Dedifferentiated amniotic fluid mesenchymal stem cell (primary cell): ENCODE measurements around the gene LCLAT1.
"Not testable (repeated sequence)": the region's sequence is repeated elsewhere in the genome, so short reads cannot be mapped to it uniquely, and the experiment has no call there.

Experiments
- DNase-seq: peaks from one replicate; pipeline ENCODE4 v3.0.0-alpha.2; 2016; ENCODE audit errors: extremely low spot score

Gene LCLAT1

DNA sequence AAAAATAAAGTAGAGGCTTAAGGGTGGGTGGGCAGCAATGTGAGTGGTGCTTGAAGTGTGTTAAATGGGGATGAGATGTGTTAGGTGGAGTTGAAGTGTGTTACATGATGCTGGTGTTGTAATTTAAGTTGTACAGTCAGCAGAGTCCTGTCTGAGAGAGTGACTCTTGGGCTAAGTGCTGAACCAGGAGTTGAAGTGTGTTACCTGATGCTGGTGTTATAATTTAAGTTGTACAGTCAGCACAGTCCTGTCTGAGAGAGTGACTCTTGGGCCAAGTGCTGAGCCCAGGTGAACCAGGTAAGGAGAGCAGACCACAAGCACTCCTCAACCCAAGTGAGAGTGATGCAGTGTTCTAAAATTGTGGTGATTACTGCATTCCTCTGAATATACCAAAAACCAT, 40.6 kb downstream of the LCLAT1 start:
- DNase-seq = no peak

DNA sequence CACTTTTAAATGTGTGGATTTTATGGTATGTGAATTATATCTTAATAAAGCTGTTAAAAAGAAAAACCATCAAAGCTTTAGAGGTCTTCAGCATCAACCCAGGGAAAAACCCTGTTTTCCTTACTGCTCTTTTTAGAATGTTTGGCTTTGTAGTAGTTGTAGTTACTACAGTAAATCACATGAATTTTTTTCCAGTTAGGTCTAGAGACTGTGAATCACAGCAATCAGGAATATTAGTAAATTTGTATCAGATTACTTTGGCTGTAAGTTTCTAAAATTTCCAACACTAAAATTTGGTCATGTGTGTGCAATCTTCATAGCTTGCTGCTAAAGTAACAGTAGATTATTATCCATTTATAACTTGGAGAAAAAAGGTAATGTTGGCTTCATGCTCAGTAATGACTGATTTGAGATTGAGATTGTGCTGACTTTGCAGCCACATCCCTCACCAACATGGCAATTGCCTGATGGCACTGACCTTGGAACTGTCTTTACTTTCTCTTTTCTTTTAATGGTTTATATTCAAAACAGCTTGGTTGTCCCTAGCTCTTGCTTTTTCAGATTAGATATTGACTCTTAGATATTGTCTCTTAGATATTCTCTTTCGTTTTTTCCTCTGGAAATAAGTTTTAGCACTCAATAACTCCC, 41.1 kb downstream of the LCLAT1 start:
- DNase-seq = no peak

DNA sequence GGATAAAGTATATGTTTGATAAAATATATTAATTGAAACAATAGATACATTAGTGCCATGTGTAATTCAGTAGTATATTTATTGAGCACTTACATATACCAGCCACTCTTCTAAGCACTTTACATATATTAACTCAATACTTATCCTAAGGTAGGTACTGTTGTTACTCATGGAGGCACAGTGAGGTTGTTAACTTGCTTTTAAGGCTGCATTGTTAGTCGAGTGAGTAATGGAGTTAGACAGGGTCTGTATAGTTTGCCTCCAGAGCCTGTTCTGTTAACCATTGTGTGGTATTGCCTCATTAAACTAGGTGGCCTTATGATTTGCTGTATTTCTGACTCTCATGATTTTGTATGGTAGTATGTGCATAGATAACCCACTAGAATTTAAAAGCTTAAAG, 44.2 kb downstream of the LCLAT1 start:
- no peak for DNase-seq

DNA sequence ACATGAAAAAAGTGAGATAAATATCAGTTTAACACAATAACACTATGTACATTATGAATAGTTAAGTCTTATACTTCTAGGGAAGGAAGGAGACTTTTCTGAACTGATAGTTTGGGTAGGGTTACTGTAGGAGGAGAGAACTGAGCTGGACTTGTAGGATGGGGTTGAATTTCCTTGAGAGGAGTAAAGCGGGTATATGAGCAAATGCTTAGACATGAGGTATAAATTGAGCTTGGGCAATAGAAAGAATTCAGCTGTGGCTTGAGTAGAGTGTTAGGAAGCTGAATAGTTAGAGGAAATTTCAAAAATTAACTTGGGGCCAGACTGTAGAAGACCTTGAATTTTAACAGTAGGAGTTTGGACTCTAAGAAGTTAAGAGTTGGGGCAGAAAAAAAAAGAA, 45.1 kb downstream of the LCLAT1 start:
- DNase-seq = no peak

DNA sequence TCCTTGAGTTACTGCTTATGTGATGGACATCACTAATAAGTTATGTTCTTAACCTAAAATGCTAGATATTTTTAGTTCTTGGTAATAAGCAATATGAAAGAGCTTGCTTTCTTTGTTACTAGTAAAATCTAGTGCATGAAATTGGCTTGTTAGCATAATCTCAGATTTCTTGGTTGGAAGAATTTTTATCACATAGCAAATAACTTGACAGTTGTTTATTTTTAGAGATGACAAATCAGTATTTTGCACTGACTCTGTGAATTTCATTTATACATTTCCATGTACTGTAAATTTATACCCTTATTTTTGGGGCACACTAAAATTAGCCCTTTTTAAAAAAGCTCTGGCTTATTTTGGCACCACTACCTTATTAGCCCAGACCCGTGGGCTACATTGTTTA, 45.6 kb downstream of the LCLAT1 start:
- peak; percentile 44 for DNase-seq

DNA sequence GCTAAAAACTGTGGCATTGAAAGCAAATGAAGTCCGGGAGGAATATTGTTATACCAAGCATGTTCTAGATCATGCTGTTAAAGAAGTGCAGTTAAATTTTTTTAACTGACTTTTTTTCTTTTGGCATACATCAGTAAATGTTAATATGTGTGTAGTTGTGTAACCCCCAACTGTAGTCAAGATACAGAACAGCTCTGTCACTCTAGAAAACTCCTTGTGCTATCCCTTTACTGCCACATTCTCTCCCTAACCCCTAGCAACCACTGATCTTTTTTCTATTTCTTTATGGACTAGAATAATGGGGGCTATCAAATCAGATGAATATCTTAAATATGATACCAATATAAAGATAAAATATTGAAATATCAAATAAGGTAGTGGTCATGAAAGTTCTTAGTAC, 46.4 kb downstream of the LCLAT1 start:
- no peak for DNase-seq

DNA sequence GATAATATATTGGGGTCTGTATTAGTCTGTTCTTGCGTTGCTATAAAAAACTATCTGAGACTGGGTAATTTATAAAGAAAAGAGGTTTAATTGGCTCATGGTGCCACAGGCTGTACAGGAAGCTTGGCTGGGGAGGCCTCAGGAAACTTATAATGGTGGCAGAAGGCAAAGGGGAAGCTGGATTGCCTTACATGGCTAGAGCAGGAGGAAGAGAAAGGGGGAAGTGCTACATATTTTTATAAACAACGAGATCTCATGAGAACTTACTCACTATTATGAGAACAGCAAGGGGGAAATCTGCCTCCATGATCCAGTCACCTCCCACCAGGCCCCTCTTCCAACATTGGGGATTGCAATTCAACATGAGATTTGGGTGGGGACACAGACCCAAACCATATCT, 48.9 kb downstream of the LCLAT1 start:
- not testable (repeated sequence) for DNase-seq

DNA sequence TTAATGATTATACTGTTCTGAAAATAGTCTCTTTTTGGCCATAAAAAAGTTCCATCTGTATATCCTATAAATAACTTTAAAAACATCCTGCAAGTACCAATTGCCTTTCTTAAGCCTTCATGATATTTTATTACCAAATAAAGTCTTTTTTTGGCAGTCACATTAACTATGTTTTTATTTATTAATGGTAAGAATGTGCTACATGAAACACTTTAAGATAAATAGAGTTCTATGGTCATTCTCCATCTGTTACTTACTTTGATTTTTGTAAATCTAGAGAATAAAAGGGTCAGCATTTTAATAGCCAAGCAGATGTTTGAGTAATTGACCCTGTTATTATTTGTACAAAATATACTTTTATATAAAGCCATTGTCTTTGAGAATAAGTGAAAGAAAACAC, 52.6 kb downstream of the LCLAT1 start:
- no peak for DNase-seq

DNA sequence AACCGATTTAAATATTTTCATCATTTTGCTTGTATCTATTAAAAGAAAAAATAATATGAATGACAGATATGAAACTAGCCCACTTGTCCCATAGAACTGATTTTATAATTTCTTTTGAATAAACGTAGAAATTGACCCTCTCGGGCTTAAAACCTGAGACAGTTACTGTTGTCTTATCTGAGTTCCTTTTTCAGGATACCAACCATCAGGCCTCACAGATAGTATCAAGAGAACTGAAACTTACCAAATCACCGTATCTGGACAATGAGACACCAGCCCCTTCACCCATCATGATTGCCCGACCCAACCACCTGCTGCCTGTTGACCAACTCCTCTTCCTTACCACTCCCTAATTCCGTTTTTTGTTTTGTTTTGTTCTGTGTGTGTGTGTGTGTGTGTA, 53.7 kb downstream of the LCLAT1 start:
- DNase-seq = no peak

DNA sequence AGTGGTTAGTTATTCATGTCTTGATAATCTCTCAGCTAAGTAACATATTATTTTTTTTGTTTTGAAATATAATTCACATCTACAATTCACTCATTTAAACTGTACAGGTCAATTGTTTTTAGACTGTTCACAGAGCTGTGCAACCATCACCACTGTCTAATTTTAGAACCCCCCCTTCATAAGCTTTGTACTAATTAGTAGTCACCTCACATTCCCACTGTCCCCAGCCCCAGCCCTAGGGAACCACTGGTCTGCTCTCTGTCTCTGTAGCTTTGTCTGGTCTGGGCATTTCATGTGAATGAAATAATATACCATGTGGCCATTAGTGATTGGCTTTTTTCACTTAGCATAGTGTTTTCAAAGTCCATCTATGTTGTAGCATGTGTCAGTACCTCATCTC, 55.3 kb downstream of the LCLAT1 start:
- no peak for DNase-seq

DNA sequence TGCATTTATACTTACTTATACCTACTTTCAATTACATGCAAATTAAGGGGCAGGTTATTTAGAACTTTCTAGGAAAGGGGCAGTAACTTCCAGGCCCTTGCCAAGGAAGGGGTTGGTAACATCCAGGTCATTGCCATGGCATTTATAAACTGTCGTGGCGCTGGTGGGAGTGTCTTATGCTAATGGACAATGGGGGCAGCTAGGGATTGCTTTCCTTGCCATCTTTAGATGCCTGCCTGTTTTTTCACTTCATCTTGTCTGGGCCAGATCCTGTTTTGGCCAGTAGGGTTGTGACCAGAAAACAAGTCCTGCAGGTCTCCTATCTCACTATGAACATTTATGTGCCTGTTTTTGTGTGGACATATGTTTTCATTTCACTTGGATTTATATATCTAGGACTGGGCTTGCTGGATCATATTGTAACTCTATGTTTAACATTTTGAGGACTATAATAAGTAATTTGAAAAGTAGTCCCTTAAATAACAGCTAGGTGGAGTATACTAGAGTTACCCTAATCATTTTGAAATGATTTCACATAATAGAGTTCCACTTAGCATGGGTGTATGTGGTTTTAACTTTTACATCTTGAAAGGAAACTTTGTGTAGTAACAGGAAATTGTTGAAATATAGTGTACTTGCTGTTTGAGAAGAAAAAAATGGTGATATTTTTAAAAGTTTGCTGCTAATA, 56.1 kb downstream of the LCLAT1 start:
- no peak for DNase-seq

DNA sequence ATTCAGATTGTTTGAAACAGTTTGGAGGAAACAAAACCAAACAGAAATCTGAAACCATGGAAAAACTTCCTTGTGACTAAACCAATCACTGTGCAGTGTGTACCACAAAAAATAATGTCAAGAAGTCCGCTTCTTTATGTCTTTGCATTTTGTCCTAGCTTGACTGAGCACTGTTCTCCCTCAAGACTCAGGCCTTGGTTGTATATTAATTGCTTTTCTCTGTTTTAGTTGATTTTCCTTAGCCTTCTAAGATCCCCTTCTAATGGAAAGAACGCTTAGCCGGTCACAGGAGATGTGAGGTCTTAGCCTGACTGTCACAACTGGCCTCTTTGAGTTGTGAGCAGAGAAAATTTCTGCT, 56.6 kb downstream of the LCLAT1 start:
- DNase-seq = no peak

DNA sequence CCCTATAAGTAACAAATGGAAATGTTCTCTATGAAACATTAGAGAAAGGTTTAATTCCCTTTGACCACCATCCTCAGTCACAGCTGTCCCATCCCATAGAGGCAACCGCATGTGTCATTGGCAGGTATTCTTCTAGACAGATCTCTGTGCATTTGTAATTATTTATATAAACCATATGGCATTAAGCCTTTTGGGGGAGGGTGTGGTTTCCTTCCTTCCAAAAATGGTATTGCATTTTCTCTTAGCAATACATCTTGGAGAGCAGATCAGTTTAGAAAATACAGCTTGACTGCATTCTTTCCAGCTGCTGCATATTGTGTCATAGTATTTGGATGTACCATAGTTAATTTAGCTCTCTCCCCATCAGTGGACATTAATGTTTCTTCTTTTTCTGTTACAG, 57.7 kb downstream of the LCLAT1 start:
- no peak for DNase-seq

DNA sequence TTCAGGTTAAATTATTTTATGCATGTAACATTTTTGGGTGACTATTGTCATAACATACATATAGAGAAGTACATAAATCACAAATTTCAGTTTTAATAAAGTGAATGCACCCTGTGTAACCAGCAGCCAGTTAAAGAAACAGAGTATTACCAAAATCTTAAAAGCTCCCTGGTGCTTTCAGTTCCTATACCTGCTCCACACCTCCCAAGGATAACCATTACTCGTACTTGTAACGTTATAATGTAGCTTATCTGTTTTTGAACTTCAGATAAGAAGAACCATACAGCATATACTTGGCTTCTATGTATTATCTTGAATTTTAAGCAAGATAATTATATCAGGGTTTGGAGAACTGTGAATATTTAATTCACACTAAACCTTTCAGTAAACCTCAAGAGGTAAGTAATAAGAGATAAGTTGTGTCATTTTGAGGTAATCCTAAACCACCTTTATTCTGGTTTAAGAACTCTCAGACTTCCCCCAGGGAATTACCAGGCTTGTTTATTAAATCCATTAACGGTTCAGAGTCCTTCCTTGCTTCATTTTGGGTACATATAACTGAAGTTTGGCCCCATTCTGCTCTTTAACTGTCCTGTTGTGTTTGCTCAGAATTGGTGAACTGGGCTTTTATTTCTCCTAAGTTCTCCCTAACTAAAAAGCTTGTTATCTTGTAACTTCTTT, 58.6 kb downstream of the LCLAT1 start:
- no peak for DNase-seq

DNA sequence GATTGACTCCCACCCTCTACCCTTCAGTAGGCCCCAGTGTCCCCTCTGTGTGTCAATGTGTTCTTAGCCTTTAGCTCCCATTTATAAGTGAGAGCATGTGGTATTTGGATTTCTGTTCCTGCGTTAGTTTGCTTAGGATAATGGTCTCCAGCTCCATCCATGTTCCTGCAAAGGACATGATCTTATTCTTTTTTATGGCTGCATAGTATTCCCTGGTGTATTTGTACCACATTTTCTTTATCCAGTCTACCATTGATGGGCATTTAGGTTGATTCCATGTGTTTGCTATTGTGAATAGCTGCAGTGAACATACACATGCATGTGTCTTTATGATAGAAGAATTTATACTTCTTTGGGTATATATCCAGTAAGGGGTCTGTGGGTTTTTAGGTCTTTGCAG, 60.4 kb downstream of the LCLAT1 start:
- not testable (repeated sequence) for DNase-seq

DNA sequence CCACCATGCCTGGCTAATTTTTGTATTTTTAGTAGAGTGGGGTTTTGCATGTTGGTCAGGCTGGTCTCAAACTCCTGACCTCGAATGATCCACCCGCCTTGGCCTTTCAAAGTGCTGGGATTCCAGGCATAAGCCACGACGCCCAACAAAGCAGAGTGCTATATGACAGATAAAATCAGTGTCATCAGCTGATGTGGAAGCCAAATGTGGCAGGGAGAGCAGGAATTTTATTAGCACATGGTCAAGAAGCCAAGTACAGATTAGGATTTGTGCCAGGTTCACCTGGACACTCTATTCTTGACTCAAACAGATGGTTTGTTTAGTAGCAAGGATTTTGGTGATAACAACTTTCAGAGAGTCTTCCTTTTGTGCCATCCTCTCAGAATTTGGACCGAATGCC, 62.7 kb downstream of the LCLAT1 start:
- DNase-seq = no peak

DNA sequence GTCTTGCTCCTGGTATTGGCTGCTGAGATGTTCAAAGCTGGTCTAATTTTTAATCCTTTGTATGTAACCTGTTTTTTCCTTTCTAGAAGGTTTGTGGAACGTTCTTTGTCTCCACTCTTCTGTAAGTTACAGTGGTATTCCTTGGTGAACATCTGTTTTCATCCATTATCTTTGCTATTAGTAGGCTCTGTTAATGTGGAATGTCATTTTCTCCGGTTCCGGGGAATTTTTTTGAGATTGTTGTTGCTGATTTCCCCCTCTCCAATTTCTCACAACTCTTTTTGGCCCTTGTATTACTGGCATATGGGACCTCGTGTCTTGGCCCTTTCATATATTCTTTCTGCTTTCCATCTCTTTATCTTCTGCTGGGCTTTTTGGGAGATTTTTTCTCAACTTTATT, 63.4 kb downstream of the LCLAT1 start:
- DNase-seq = no peak

DNA sequence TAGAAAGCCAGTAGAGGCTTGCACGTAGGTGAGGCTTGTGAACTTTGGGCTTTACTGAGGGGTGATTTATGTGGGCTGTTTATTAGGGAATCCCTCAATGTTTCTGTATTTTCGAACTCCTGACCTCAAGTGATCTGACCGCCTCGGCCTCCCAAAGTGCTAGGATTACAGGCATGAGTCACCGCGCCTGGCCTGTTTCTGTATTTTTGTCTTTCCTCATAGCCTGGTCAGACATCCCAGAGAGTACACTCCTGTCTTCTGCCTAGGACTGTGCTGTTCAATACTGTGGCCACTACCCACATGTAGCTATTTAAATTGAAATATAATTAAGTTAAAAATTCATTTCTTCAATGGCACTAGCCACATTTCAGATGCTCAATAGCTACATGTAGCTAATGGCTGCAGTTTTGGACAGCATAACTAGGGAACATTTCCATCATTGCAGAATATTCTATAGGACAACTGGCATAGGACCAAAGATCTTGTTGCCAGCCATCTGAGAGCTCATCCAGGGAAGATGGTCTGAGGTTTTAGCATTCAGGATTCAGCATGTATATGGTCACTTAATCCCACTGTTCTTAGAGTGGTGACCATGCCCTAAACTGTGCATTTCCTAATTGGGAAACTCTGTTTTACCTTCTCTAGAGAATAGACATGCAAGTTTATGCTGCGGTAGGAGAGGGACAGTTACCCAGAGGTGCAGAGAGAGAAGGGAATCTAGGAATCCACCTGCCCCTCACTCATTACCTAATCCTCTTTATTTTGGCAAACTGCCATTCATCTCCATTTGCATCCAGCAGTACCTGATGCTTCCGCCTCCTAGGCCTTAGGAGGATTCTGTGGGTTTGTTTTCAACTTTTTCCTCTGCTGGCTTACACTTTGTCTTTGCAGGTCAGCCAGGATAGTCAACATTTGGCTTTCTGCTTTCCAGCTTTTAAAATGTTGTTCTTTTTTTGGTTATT, 64.4 kb downstream of the LCLAT1 start:
- no peak for DNase-seq

DNA sequence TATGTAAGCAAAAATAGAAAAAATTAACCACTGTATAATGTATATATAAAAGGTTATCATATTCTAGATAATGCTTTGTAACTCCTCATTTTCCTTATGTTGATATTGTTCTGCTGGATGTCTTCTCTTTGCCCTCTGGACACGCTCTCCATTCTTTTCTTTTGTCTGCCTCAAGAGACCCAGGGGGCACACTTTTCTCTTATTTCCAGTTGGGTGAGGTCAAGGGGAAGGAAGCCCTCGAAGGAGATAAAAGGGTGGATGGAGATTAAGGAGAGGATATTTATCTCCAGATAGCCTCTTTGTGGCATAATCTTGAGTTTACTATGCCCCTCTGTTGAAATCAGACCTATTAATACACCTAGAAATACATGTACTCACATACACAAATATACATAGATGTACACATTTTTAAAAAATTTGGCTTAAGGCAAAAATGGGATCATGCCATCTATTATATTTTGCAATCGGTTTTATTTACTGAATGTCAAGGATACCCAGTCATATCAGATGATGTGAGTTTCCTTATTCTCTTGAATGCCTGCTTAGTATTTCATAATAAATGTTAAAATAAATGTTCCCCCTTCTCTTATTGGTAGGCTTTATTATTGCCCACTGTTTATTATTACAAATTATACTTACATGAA, 65.3 kb downstream of the LCLAT1 start:
- DNase-seq = no peak

DNA sequence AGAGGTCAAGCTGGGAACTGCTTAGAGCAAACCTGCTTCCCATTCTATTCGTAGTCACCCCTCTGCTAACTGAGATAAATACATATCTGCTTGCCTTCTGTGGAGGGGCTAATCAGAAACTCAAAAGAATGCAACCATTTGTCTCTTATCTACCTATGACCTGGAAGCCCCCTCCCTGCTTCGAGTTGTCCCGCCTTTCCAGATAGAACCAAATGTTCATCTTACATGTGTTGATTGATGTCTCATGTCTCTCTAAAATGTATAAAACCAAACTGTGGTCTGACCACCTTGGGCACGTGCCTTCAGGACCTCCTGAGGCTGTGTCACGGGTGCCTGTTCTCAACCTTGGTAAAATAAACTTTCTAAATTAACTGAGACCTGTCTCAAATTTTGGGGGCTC, 66.6 kb downstream of the LCLAT1 start:
- DNase-seq = not testable (repeated sequence)

DNA sequence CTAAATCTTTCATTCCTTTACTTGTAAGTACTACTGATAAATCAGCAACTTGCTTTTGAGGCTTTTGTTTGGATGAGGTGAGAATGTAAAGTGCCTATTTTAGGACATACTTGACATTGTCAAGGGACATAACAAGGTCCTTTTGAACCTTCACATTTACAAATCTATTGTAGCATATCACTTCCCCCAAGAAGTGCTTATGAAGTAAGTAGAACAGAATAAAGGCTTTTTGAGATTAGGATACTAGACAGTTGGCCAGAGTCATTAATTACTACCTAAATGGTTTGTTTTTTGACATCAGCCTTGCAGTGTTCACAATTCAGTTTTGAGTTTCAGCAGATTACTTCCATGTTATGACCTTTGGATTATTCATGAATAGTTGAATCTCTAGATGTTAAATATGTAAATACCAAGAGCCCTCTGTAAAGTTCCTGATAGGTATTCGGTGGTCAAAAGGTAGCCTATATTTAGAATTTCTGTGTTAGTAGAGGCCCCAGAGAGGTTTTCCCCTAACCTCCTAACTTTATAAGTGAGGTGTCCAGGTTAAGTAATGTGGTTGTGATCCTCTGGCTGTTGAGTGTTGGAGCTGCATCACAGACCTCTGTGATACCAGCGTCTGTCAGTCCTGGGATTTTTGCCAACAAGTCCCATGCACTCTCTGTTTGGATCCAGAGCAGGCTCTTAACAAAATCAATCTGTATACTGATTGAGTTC, 67.2 kb downstream of the LCLAT1 start:
- no peak for DNase-seq
